Activated T-helper 9 cell treated with anti-CD3 and anti-CD28 coated beads, Interleukin-2, amount 50 U/mL, for 16 hours (primary cell): ENCODE results near the gene PAPOLA.
"Not testable (repeated sequence)": the region's sequence is repeated elsewhere in the genome, so short reads cannot be mapped to it uniquely, and the experiment has no call there.

ENCODE experiments used
- DNase-seq: peaks from one replicate; pipeline ENCODE4 v3.0.0-alpha.2; 2020; ENCODE audit warnings: low read depth

The PAPOLA gene

GRCh38 chr14:96501740-96502620 is at the start of gene PAPOLA:
PAPOLA (plus strand) TSS chr14:96502382; CDS start chr14:96502593, 211 bp downstream.
- DNase-seq = peak; percentile 93

GRCh38 chr14:96452684-96453083 is 49.5 kb upstream of the PAPOLA start:
- DNase-seq = no peak

GRCh38 chr14:96455588-96455987 is 46.6 kb upstream of the PAPOLA start:
- no peak for DNase-seq

- DNase-seq = no peak
Measured at GRCh38 chr14:96459851-96460250, 42.3 kb upstream of the PAPOLA start.

- DNase-seq = no peak
Measured at GRCh38 chr14:96461950-96462798, 40.0 kb upstream of the PAPOLA start.

- DNase-seq = no peak
Measured at GRCh38 chr14:96464136-96464535, 38.0 kb upstream of the PAPOLA start.

- DNase-seq = no peak
Measured at GRCh38 chr14:96466918-96467317, 35.3 kb upstream of the PAPOLA start.

- DNase-seq = no peak
Measured at GRCh38 chr14:96470331-96470730, 31.9 kb upstream of the PAPOLA start.

- not testable (repeated sequence) for DNase-seq
Measured at GRCh38 chr14:96470967-96471366, 31.2 kb upstream of the PAPOLA start.

- DNase-seq = no peak
Measured at GRCh38 chr14:96478119-96478518, 24.1 kb upstream of the PAPOLA start.

- DNase-seq = no peak
Measured at GRCh38 chr14:96479435-96480146, 22.6 kb upstream of the PAPOLA start.

GRCh38 chr14:96481731-96482314 is 20.4 kb upstream of the PAPOLA start:
- no peak for DNase-seq

GRCh38 chr14:96482986-96483385 is 19.2 kb upstream of the PAPOLA start:
- no peak for DNase-seq

GRCh38 chr14:96484399-96484798 is 17.8 kb upstream of the PAPOLA start:
- no peak for DNase-seq

- no peak for DNase-seq
Measured at GRCh38 chr14:96486705-96487104, 15.5 kb upstream of the PAPOLA start.

- DNase-seq = no peak
Measured at GRCh38 chr14:96489327-96489726, 12.9 kb upstream of the PAPOLA start.

GRCh38 chr14:96493178-96493577 is 9.0 kb upstream of the PAPOLA start:
- no peak for DNase-seq

- no peak for DNase-seq
Measured at GRCh38 chr14:96494331-96494730, 7.9 kb upstream of the PAPOLA start.

- DNase-seq = no peak
Measured at GRCh38 chr14:96497087-96497486, 5.1 kb upstream of the PAPOLA start.

- DNase-seq = no peak
Measured at GRCh38 chr14:96497586-96497985, 4.6 kb upstream of the PAPOLA start.

GRCh38 chr14:96501217-96501739 is 904 bp upstream of the PAPOLA start:
- no peak for DNase-seq
